A673 (cell line): ENCODE results near the gene CLN6.

ENCODE experiments used
- EZH2 ChIP-seq: fragments of 200-600 bp; sonication (generic); IDR thresholded peaks from 2 replicates; pipeline ENCODE4 v1.6.1; 2017; ENCODE audit warnings: borderline replicate concordance, low read depth, mild to moderate bottlenecking, mixed read lengths, antibody characterized with exemption, low read length; ENCODE audit not compliant: poor library complexity, severe bottlenecking
- TF ChIP-seq, protein P1 (sequence below): fragments of 300-800, 200-600 bp; sonication (generic); conservative IDR thresholded peaks from 2 replicates; pipeline ENCODE4 v1.5.1; 2017; ENCODE audit warnings: low read depth, mild to moderate bottlenecking, antibody characterized with exemption, low read length, moderate library complexity, mixed read lengths

DNA sequence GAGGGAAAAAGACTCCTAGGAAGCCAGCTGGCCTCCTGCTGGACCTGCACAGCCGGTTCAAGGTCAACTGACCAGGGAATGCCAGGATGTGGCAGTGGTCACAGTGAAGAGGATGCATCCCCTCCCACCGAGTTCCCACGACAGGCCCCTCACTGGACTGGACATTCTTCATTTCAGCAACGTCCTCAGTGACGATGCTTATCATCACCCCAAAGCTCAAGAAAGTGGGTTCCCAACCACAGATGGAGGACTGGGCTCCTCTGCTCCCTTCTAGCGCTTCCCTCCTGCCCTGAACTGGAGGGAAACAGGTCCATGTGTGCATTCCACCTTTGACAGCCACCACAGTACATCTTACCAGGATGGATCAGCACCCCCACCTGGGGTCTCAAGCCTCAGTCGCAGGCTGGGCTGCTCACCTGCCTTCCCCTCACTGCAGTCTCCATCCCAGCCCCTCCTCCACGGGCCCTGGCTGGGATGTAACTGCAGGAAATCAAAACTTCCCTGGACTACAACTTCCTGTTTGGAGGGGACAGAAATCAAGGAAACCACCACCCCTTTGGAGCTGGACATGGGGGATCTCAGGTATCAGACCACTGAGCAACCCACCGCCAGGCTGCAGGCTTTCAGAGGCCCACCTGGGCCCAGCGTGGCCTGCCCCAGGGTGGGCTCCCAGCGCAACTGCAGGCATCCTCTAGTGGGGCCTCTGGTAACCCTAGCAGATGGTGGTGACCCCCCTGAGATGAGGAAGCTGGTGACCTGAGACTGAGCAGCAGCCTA, 31.7 kb downstream of the CLN6 start:
- no peak for TF ChIP-seq EZH2
- TF ChIP-seq, protein P1, sequence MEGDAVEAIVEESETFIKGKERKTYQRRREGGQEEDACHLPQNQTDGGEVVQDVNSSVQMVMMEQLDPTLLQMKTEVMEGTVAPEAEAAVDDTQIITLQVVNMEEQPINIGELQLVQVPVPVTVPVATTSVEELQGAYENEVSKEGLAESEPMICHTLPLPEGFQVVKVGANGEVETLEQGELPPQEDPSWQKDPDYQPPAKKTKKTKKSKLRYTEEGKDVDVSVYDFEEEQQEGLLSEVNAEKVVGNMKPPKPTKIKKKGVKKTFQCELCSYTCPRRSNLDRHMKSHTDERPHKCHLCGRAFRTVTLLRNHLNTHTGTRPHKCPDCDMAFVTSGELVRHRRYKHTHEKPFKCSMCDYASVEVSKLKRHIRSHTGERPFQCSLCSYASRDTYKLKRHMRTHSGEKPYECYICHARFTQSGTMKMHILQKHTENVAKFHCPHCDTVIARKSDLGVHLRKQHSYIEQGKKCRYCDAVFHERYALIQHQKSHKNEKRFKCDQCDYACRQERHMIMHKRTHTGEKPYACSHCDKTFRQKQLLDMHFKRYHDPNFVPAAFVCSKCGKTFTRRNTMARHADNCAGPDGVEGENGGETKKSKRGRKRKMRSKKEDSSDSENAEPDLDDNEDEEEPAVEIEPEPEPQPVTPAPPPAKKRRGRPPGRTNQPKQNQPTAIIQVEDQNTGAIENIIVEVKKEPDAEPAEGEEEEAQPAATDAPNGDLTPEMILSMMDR: no peak
